NCI-H2227 treated with DMSO at 0.1 percent for 48 hours (cell line): Measurements from ENCODE around the gene ODF2L.

Experiments used
- DNase-seq: peaks from one replicate; lab custom pipeline; 2025; lab: John Stamatoyannopoulos, UW

Gene ODF2L

GRCh38 chr1:86318436-86318835 is 77.7 kb downstream of the ODF2L start:
- no peak for DNase-seq

- no peak for DNase-seq
Observed at GRCh38 chr1:86317926-86318325, 78.2 kb downstream of the ODF2L start.

- no peak for DNase-seq
Observed at GRCh38 chr1:86305731-86306130, 90.4 kb downstream of the ODF2L start.

GRCh38 chr1:86303041-86303690 is 93.0 kb downstream of the ODF2L start:
- DNase-seq, result no peak
